Epidermal melanocyte (primary cell): ENCODE data around the gene YPEL1.
A peak's percentile ranks its signal among the peaks of the same experiment; 100 is the strongest.
"Not testable (repeated sequence)": the region's sequence is repeated elsewhere in the genome, so short reads cannot be mapped to it uniquely, and the experiment has no call there.

Experiments
- DNase-seq: peaks from one replicate; pipeline ENCODE4 v3.0.0; 2011; ENCODE audit warnings: low spot score; ENCODE audit not compliant: insufficient read length

The YPEL1 gene

DNA sequence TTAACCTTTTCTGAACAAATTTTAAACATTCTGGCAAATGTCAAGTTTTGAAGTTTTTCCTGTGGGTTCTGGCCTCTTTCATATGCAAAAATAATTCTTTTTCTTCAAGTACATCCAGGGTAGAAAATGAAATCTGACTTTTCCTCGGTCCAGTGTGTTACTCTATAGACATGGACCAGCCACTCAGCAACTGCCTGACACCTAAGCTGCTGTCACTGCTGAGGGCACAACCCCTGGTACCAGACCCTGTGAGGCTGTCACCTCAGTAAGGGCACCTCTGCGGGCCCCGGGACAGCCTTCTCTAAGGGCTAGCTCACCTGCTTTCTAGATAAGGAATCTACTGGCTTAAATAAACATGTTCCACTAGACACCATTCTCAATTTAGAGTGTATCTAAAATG lies 36.0 kb downstream of the YPEL1 start:
- DNase-seq = no peak

DNA sequence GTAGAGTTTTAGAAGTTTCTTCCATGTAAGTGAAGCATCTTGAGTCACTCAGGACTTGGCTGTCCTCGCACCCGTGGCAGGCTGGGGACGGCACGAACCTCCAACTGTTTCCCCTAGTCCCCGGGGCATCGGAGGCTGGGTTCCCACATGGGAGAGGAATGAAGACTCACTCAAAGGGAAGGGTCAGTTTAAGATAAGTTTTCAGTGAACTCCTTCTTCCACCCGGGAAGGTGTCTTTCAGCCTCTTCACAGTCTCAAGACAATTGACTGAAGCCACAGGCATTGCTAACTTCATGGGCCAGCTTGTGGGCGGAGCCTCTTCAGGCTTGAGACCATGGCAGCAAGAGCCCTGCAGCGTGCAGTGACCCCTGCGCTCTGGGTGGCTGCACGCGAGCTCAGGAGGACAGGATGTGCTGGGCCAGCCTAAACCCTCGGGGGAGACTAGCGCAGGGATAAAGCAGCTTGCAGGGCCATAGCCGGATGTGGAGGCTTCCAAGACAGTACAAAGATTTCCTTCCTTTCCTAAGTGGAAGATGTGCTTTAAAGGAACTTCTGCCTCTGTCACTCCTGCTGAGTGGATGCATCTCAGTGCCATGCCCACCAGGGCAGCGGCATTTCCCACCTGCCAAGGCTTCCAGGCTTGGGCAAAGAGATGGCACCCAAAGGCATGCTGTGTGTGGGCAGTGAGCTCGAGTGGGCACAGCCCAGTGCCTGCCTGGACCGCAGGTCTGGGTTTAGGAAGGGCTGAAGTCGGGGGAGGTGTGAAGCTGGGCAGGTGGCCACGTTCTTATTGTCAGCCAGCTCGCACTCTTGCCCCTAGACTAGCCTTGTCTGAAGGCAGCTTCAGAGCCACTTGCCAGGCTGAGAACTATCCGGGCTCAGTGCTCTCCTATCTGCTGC lies 36.9 kb downstream of the YPEL1 start:
- peak; percentile 80 for DNase-seq

DNA sequence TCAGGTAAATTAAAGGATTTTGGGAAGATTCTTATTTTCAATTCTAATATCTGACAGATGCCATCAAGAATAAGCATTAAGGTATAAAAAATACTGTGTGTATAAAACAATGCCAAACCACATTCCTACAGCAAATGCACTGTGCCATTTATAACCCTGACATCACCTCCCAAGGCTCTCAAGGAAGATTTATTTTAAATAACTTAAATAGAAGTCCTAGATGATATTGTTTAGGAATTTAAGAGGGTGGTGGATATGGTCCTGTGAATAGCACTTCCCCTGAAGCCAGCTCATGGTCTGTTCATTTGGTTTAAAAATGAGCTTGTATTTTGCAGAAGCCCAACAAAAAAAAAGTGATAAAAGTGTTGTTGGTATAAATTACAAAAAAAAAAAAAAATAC lies 37.7 kb downstream of the YPEL1 start:
- no peak for DNase-seq

DNA sequence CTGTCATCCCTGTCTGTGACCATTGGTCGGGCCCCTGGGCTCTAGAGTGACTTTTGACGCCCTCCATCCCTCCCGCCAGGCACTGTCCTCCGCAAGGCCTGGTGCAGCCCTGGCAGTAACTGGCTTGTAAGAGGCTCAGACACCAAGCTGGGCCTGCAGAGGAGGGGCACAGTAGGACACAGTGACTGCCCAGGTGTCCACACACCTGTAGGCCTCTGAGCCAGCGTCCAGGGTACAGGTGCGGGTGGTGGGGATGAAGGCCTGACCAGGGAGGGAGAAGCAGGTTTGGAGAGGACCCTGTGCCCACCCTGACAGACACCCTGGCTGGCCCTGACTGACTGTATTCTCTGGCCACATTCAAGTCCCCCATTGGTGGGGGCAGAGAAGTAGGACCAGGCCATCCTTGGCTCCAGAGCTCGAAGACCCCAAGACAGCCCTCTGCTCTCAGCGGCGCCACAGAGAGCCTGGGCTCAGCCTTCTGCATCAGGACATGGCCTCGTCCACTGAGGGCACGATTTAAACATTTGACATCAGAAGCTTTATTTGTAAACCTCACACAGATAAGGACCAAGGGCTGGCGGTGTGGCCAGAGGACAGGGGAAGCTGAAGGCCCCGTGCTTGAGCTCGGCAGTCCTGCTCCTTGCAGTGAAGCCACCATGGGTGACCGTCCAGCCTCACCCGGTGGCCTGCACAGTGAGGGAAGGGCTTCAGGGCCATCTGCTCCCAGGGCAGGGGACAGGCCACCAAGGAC lies 38.4 kb downstream of the YPEL1 start:
- no peak for DNase-seq

DNA sequence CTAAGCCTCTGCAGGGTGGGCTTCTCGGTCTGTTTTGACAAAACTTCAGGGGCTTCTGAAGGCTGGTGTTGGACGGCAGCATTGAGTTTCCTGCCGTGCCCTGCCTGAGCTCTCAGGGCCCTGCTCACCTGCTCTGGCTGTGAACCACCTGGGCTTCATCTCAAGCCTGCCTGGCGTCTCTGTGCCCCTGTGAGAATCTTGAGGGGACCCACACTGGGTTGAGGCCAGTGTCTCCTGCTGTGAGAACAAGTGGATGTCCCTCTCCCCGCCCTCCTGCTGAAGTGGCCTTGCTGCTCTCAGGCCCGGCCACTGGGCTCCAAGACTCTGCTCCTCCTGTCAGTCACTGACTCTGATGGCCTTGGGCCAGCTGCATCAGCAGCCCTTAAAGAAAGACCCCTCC lies 39.5 kb downstream of the YPEL1 start:
- DNase-seq = no peak

DNA sequence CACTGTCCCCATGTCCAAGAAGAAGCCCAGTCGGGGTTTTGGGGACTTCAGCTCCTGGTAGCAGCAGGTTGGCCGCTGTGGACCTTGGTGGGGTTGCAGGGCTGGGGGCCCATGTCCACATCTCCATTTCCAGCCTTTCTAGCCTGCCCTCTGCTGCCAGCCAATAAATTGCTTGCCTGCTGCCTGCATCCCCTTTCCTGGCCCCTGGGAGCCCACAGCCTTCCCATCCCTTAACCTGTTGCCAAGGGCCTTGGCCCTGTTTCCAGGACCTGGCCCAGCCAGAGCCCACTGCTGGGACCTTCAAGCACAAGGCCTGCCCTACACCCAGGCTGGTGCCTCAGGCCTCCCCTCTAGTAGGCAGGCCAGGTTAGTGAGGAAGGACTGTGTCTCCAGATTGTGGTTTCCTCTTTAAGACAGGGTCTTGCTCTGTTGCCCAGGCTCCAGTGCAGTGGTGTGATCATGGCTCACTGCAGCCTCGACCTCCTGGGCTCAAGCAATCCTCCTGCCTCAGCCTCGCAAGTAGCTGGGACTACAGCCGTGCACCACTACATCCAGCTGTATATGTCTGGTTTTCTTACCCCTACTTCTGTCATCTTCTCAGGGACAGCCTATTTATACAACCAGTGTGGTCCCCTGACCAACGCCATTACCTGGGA lies 40.0 kb downstream of the YPEL1 start:
- DNase-seq = no peak

DNA sequence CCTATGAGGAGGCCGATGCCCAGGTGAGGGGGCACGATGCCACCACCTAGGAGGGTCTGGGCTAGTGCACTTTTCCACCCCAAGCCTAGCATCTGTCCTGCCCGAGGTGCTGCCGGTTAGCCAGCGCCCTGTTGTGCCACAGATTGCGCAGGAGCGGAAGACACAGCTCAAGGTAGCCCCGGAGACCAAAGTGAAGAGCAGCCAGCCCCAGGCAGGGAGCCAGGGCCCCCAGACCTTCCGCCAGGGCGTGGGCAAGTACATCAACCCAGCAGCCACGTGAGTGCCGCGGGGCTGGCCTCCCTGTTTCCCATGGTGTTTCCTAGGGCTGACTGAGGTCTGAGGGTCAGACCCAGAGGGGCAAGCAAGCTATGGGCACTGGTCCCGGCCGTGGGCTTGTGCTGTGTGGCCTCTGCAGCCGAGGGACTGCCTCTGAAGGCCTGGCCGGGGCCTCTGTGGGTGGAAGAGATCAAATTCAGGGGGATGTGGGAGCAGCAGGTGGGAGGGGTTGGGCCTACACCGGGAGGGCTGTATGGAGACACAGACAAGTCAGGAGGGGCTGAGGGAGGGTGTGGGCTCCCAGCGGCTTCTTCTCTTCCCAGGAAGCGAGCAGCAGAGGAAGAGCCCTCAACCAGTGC lies 40.7 kb downstream of the YPEL1 start:
- no peak for DNase-seq

DNA sequence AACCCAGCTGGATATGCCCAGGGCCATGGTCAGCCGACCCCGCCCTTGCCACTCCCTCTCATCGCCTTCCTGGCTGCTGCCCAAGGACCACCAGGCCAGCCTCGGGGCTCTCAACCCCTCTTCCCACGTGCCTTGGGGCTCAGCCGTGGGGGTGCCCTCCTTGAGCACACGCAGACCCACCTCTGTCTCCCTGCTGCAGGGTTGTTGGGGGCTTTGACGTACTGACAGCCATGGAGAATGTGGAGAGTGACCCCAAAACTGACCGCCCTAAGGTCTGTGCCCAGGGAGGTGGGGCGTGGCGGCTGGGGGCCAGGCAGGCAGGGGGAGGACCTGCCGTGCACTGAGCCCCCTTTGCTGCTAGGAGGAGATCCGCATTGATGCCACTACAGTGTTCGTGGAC lies 41.2 kb downstream of the YPEL1 start:
- no peak for DNase-seq

DNA sequence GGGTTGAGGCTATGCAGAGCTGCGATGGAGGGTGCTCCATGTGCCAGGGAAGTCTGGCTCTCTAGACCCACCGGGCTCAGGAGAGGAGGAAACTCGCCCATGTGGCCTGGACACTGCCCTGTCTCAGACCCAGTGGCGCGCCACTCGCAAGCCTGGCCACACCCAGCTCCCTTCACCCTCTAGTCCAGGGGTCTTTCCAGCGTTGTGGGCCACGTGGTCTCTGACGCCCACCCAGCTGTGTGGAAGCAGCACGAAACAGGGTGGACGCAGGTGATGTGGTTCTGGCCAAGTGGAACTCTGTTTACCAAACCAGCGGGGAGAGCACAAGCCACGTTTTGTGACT lies 41.6 kb downstream of the YPEL1 start:
- DNase-seq = no peak

DNA sequence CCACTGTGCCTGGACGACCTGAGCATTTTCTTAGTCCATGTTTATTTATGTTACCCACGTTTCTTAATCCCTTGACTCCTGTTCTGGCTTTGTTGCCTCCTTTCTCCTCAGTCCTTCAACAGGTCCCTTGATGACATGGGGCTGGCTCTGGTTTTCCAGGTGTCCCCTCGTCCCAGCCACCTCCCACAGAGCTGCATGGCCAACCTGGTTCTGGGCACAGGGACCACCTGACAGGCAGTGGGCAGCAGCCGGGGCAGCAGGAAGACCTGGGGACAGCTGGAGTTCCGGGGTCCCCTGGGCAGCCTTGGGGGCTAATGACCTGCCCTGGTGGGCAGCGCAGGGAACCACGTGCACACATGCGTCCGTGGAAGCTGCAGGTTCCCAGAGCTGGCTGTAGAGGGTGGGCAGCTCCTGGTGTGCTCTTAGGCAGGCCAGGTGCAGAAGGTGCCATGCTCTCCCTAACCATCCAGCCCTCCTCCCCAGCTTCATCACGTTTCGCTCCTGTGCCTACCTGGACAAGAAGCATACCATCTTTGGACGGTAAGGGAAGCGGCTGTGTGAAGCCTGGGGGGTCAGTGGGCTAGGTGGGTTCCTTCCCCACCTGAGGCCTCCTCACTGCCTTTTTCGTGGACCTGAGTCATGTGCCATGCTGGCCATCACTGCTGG lies 42.1 kb downstream of the YPEL1 start:
- no peak for DNase-seq

DNA sequence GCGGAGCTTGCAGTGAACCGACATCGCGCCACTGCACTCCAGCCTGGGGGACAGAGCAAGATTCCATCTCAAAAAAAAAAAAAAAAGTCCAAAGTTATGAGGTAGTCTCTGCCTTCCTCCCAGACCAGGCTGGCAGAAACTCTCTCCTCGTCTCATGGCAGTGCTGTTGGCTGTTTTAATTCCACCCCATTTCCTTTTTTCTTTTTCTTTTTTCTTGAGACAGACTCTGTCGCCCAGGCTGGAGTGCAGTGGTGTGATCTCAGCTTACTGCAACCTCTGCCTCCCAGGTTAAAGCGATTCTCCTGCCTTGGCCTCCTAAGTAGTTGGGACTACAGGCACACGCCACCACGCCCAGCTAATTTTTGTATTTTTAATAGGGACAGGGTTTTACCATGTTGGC lies 42.7 kb downstream of the YPEL1 start:
- DNase-seq = not testable (repeated sequence)

DNA sequence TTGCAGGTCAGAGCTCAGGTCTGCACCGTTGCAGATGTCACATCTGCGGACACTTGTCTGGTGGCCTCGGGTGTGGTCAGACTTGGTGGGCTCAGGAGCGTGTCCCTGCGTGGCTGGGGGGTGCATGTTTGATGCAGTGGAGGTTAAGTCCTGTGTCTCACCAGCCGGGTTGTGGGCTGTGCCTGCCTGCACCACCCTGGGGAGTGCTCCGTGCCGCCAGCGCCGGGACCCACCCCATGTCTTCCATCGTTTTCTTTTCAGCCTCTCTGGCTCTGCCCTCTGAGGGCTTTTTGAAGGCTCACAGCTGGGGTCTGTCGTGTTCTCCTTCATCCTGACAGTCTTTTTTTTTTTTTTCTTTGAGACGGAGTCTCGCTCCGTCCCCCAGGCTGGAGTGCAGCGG lies 43.8 kb downstream of the YPEL1 start:
- DNase-seq = no peak

DNA sequence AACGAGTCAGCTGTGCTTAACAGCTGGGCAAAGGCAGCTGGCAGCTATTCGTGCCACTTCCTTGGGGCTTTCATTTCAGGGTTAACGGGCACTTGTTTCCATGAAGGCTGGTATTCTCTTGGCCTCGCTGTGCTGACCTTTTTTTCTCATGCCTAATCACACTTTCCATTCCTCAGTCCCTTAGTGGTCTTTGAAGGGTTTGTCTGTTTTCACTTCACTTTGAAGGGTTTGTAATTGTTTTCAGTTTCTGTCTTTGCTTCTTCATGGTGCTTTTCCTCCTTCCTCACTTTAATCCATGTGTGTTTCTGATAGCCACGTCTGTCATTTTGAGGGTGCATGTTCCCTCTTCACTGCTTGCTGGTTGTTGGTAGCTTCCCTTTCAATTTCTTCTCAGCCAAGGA lies 45.2 kb downstream of the YPEL1 start:
- peak; percentile 76 for DNase-seq

DNA sequence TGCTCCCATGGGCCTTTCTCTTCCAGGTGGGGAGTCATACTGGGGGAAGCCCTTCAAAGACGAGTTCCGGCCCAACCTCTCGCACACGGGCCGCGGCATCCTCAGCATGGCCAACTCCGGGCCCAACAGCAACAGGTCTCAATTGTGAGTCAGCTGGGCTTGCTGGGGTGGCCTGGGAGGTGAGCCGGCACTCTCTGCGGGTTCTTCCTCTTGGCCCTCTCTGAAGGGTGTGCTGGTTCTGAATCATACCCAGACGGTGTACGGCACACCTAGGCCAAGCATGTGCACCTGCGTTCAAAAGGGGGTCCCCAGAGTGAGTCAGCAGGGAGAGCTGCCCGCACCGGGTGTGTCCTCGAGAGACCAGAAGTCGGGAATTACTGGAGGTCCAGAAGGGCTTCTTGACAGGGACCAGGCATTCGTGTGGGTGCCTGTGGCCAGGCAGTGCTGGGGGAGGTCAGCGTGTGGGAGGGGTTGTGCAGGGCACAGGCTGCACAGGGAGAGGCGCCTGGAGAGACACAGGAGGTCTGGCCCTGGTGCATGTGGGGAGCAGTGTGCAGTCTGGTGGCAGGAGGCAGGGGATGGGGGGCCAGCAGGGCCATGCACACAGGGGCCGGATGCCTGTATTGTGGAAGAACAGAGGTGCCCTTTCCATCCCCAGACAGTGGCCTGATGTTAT lies 46.8 kb downstream of the YPEL1 start:
- DNase-seq = no peak

DNA sequence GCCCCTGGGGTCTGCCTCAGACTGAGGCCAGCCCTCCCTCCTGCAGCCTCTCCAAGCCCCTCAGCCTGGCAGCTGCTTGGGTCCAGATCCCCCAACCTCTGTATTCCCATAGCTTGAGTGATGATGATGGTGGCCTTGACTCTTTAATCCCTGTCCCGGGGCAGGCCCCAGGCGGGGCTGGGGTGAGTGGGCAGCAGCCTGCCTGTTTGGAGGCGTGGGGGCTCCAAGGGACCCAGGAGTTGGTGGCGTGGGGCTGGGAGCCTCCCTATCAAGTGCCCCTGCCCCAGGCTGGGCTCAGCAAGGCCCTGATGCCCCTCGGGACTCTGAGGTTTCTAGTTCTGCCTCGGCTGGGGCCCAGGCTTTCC lies 47.3 kb downstream of the YPEL1 start:
- no peak for DNase-seq

DNA sequence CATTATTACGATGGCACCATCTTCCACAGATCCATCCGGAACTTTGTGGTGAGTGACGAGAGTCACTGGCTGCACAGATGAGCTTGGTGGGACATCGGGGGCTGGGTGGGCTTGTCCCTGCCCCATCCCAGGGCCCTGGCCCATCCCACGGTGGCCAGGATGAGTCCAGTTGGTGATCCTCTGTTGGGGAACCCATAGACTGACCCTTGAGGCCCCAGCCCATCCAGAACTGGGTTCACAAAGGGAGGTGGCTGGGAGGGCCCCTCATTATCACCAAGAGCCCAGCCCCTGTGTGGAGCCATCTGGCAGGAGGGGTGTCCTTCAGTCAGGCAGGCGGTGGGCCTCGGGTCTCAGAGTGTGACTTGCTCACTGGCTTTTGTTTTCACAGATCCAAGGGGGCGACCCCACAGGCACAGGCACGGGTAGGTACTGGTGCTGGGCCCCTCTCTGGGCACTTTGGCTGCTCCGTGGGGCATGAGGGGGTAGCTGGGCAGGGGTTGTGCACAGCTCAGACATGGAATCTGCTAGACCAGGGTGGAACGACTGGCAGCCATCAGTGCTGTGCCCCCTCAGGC lies 47.8 kb downstream of the YPEL1 start:
- DNase-seq = no peak

DNA sequence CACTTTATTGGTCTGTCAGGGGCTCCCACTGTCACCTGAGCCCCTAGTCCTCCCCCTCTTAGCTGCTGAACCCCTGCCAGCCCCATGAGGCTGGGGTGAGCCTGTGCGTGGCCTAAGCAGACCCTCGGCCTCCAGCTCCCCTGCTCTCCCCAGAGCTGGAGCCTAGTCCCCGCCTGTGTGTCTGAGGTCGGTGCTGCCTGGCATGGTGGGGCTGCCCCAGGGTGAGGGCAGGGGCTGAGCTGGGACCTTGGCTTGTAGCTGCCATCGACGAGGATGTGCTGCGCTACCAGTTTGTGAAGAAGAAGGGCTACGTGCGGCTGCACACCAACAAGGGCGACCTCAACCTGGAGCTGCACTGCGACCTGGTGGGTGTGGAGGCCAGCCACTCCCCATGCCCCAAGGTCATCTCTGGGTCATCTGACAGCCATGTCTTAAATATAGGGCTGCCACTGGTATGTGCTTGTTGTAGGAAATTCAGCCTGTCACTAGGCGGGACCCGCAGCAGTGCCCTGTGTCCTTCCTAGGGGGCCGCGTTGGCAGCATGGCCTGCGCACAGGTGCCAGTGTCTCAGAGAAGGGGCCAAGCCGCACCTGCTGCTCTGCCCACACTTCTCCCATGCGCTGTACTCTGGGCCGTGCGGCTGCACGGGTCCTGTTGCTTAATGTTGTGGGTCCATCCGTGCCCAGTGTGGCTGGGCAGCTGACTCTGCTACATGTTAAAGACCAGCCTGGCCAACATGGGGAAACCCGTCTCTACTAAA lies 48.8 kb downstream of the YPEL1 start:
- no peak for DNase-seq

DNA sequence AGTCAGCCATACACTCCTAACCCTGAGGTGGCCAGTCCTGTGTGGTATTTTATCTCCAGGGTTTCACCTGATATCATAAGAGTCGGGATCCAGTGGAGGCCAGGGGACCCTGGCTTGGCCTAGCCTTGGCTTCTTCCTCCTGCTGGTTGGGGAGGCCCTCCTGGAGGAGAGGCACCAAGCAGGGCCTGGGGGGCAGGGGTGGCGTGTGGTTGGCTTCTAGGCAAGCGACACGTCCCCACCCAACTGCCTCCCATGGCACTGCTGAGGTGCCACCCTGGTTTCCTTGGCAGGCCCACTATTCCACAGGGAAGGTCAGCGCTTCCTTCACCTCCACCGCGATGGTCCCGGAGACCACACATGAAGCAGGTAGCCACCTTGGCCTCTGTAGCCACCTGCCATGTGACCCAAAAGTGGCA lies 49.4 kb downstream of the YPEL1 start:
- no peak for DNase-seq

DNA sequence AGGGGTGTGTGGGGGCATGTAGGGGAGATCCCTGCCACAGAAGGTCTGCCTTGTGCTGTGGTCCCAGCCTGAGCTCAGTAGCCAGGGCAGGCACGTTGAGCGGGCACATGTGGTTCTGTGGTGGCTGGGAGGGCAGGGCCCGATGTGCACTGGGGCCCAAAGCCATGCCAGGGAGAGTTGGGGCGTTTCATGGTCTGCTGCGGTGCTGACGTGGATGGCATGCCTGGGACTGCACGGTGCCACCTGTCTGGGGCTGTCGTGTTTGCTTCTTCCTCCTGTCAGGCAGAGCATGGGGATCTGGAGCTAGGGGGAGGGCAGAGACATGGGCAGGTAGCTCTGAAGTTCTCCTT lies 50.5 kb downstream of the YPEL1 start:
- DNase-seq = no peak
